OCI-LY3 (cell line): ENCODE data around the gene MACROD2.

Experiments
- H2AFZ ChIP-seq: fragments of 200-600, 300-600 bp; shearing (Covaris generic); 2 replicates; pipeline ENCODE4 v1.6.0; 2014; ENCODE audit warnings: antibody characterized with exemption, low read depth, low read length
- H3K27ac ChIP-seq: fragments of 200-600, 300-600 bp; sonication (generic); 2 replicates; pipeline ENCODE4 v1.5.1; 2014; ENCODE audit warnings: mild to moderate bottlenecking, low read length, moderate library complexity, mixed read lengths
- H3K27me3 ChIP-seq: fragments of 200-600, 300-600 bp; sonication (generic); 2 replicates; pipeline ENCODE4 v1.6.1; 2014; ENCODE audit warnings: low read depth, low read length, mixed read lengths
- H3K36me3 ChIP-seq: fragments of 200-600, 300-600 bp; sonication (generic); replicated peaks from 2 replicates; pipeline ENCODE3; 2014; ENCODE audit warnings: low read depth, low read length, mixed read lengths
- H3K4me1 ChIP-seq: fragments of 300-600, 200-600 bp; sonication (generic); 2 replicates; pipeline ENCODE4 v1.6.1; 2014; ENCODE audit warnings: low read length, mixed read lengths
- H3K4me2 ChIP-seq: fragments of 200-600, 300-600 bp; sonication (generic); 2 replicates; pipeline ENCODE4 v1.6.1; 2014; ENCODE audit warnings: low read length, mixed read lengths
- H3K4me3 ChIP-seq: fragments of 300-600, 200-600 bp; sonication (generic); 2 replicates; pipeline ENCODE4 v1.5.1; 2014; ENCODE audit warnings: antibody characterized with exemption, mild to moderate bottlenecking, low read length, moderate library complexity
- H3K79me2 ChIP-seq: fragments of 300-600, 200-600 bp; shearing (Covaris generic); 2 replicates; pipeline ENCODE4 v1.6.1; 2014; ENCODE audit warnings: mild to moderate bottlenecking, low read length, mixed read lengths
- H3K9ac ChIP-seq: fragments of 300-600, 200-600 bp; shearing (Covaris generic); 2 replicates; pipeline ENCODE4 v1.6.0; 2014; ENCODE audit warnings: mild to moderate bottlenecking, low read length, moderate library complexity
- H3K9me3 ChIP-seq: fragments of 200-600, 300-600 bp; shearing (Covaris generic); 2 replicates; pipeline ENCODE4 v1.6.1; 2014; ENCODE audit warnings: low read length, mixed read lengths; ENCODE audit not compliant: insufficient read depth
- H4K20me1 ChIP-seq: fragments of 200-600, 300-600 bp; sonication (generic); 2 replicates; pipeline ENCODE4 v1.6.1; 2016; ENCODE audit warnings: low read length, mixed read lengths; ENCODE audit not compliant: insufficient read depth
- EZH2phosphoT487 ChIP-seq: fragments of 200-600 bp; shearing (Covaris generic); IDR thresholded peaks from 2 replicates; pipeline ENCODE4 v1.6.1; 2018; ENCODE audit warnings: antibody characterized with exemption, mixed run types, low read depth
- TF ChIP-seq, protein P1 (sequence below): fragments of 200-600, 300-600 bp; sonication (generic); IDR thresholded peaks from 2 replicates; pipeline ENCODE4 v1.5.1; 2014; ENCODE audit warnings: antibody characterized with exemption, low read length, low read depth

Gene MACROD2

DNA sequence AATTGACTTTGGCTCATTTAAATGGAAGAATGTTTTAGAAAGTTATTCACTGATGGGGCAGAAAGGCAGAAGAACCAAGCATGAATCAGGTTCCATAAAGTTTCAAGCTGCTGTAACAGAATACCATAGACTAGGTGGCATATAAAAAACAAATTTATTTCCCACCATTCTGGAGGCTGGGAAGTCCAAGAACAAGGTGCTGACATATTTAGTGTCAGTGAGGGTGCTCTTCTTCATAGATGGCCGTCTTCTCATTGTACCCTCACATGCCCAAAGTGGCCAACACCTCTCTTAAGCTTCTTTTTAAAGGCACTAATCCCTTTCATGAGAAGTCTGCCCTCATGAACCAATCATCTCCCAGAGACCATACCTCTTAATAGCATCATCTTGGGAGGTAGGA is 902.3 kb downstream of the MACROD2 start:
- TF ChIP-seq, protein P1, sequence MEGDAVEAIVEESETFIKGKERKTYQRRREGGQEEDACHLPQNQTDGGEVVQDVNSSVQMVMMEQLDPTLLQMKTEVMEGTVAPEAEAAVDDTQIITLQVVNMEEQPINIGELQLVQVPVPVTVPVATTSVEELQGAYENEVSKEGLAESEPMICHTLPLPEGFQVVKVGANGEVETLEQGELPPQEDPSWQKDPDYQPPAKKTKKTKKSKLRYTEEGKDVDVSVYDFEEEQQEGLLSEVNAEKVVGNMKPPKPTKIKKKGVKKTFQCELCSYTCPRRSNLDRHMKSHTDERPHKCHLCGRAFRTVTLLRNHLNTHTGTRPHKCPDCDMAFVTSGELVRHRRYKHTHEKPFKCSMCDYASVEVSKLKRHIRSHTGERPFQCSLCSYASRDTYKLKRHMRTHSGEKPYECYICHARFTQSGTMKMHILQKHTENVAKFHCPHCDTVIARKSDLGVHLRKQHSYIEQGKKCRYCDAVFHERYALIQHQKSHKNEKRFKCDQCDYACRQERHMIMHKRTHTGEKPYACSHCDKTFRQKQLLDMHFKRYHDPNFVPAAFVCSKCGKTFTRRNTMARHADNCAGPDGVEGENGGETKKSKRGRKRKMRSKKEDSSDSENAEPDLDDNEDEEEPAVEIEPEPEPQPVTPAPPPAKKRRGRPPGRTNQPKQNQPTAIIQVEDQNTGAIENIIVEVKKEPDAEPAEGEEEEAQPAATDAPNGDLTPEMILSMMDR = no peak

DNA sequence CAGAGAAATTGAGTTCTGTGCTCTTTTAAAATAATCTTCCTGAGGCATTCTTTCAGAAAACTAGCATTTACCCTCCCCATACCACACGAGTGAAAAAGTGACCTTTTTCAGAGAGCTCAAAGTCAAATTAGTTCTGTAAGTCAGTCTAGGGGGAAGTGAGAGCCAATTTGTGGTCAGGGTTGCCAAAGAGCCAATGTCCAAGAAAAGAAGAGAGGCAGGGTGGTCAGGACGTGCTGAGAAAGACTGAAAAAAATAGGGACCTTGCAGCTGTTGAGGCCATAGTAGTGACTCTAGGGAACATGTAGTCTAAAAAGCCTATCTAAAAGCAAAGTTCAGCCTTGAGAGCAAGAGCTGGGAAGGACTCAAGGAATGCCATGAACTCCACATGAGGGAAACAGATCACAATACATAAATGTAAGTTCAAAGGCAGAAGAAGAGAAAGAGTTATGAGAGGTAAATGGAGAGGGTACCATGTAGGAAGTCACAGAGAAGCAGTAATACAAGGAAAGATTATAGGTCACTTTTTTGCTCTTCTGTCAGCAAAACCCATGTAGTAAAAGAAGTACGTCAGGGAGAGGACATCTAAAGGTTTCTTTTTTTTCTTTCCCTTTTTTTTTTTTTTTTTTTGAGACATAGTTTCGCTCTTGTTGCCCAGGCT is 907.2 kb downstream of the MACROD2 start:
- Histone ChIP-seq H2AFZ (no peak overlapping the region), H3K79me2 (no peaks in the 10 kb centered on the region), H3K36me3 (no peaks in the 10 kb centered on the region), H4K20me1 (no peaks in the 10 kb centered on the region), H3K9me3 (no peaks in the 10 kb centered on the region), H3K9ac (no peak overlapping the region), H3K27ac (no peak overlapping the region), H3K4me2 (peak overlapping the region; percentile 11; the same call in 1 of the 2 replicates), H3K27me3 (peaks cover 31% of the 10 kb centered on the region), H3K4me3 (no peak overlapping the region), H3K4me1 (peaks cover 10% of the 10 kb centered on the region)
- TF ChIP-seq, protein P1 = no peak
- TF ChIP-seq EZH2phosphoT487 = no peak

More for the DNA sequence above, 902.3 kb downstream of the MACROD2 start:
- no peaks in the 10 kb centered on the region for H3K79me2 ChIP-seq
- H3K27me3 ChIP-seq = peaks cover 5% of the 10 kb centered on the region; the same call in 1 of the 2 replicates
- H3K4me3 ChIP-seq = no peak overlapping the region
- H3K4me2 ChIP-seq = no peak overlapping the region
- H3K27ac ChIP-seq = no peak overlapping the region
- no peak overlapping the region for H3K9ac ChIP-seq
- no peaks in the 10 kb centered on the region for H3K9me3 ChIP-seq
- no peaks in the 10 kb centered on the region for H4K20me1 ChIP-seq
- no peak overlapping the region for H2AFZ ChIP-seq
- no peaks in the 10 kb centered on the region for H3K36me3 ChIP-seq
- peaks cover 8% of the 10 kb centered on the region for H3K4me1 ChIP-seq

DNA sequence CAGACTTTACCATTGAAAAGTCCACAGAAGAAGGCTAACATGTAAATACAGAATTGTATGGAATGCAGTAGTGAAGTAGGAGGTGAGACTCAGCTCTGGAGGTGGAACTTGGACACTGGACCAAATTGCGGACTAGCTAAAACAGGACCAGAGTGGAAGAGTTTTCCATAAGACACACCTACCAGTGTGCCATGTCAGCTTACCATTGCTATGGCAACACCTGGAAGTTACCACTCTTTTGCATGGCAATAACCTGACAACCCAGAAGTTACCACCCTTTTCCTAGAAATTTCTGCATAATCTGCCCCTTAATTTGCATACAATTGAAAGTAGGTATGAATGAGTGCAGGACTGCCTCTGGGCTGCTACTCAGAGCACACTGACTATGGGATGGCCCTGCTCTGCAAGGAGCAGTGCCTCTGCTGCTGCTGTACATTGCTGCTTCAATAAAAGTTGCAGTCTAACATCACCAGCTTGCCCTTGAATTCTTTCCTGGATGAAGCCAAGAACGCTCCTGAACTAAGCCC is 911.7 kb downstream of the MACROD2 start:
- Histone ChIP-seq H2AFZ (no peak overlapping the region), H3K4me2 (no peak overlapping the region), H3K36me3 (no peaks in the 10 kb centered on the region), H3K27ac (no peak overlapping the region), H4K20me1 (no peaks in the 10 kb centered on the region), H3K4me3 (no peak overlapping the region), H3K4me1 (peaks cover 8% of the 10 kb centered on the region), H3K27me3 (peaks cover 49% of the 10 kb centered on the region), H3K9ac (no peak overlapping the region), H3K79me2 (no peaks in the 10 kb centered on the region), H3K9me3 (no peaks in the 10 kb centered on the region)
- TF ChIP-seq, protein P1 = no peak
- TF ChIP-seq EZH2phosphoT487 = no peak

DNA sequence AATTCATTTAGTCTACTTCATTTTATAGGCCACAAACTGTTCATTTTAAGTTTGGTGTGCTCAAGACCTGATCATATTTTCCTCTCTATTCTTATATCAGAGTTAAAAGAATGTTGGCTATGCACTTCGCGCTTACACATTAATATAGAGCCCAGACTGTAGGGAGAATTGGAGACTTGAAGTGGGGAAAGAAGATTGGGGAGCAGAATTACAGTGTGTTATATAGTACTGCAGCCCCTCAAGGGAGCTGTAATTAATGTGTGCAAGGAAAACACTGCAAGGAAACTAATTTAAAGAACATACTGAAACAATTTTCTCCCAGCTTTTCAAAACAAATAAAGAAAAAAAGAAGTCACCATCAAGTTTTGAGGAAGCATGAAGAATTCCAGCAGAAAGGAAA is 914.8 kb downstream of the MACROD2 start:
- H4K20me1 ChIP-seq = no peaks in the 10 kb centered on the region
- no peak for TF ChIP-seq EZH2phosphoT487
- H3K27ac ChIP-seq = no peak overlapping the region
- H3K79me2 ChIP-seq = no peaks in the 10 kb centered on the region
- H3K4me1 ChIP-seq = peaks cover 5% of the 10 kb centered on the region
- H3K9ac ChIP-seq = no peak overlapping the region
- H3K4me3 ChIP-seq = no peak overlapping the region
- no peak overlapping the region for H2AFZ ChIP-seq
- H3K27me3 ChIP-seq = peaks cover 67% of the 10 kb centered on the region
- H3K4me2 ChIP-seq = no peak overlapping the region
- H3K36me3 ChIP-seq = no peaks in the 10 kb centered on the region
- H3K9me3 ChIP-seq = no peaks in the 10 kb centered on the region
